Stimulated activated CD8-positive, alpha-beta memory T cell treated with anti-CD3 and anti-CD28 coated beads, Interleukin-4, amount 100 ng/mL, for 1 hour (primary cell): Measurements from ENCODE around the gene ARAP2.

Experiments
- DNase-seq, 2 donors: peaks; one replicate each; pipeline ENCODE4 v3.0.0-alpha.2; 2020; ENCODE audit warnings: low read depth in 2 of 2, low spot score in 1 of 2

The ARAP2 gene

DNA sequence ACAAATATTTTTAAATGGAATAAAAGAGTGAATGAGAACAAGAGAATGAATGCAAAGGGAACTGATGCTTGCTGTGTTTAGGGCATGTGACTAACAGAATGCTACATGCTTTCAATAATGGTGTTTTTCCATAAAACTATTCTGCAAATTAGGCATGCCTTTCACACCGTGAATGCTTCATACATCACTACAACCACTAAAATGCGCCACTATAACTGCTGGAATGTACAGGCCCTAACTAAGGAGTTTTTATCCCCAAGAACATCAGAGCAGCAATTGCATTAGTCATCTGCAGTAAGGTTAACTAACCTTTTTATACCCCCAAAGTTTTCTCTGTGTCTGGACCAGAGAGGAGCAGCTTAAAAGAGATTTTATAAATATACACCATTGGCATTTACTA is 190.4 kb downstream of the ARAP2 start:
- no peak for DNase-seq

GRCh38 chr4:36051634-36052033 is 192.7 kb downstream of the ARAP2 start:
- no peak for DNase-seq

GRCh38 chr4:36046026-36046425 is 198.3 kb downstream of the ARAP2 start:
- no peak for DNase-seq

DNA sequence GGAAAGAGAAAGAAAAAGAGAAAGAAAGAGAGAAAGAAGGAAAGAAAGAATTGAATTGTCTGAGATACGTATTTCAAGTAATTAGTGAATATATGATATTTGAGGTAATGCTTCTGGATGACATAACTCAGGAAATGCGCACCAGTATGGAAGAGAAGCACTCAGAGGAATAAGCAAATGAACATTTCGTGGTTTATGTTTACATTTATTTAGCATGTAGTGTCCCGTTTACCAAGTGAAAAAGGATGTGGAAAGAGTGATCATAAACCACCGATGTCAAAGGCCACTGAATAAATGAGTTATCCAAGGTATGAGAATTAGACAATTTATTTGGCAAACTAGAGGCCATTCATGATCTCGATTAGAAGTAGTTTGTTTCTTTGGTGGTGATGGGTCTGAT is 200.4 kb downstream of the ARAP2 start:
- DNase-seq = no peak

GRCh38 chr4:36043241-36043640 is 201.1 kb downstream of the ARAP2 start:
- no peak for DNase-seq

DNA sequence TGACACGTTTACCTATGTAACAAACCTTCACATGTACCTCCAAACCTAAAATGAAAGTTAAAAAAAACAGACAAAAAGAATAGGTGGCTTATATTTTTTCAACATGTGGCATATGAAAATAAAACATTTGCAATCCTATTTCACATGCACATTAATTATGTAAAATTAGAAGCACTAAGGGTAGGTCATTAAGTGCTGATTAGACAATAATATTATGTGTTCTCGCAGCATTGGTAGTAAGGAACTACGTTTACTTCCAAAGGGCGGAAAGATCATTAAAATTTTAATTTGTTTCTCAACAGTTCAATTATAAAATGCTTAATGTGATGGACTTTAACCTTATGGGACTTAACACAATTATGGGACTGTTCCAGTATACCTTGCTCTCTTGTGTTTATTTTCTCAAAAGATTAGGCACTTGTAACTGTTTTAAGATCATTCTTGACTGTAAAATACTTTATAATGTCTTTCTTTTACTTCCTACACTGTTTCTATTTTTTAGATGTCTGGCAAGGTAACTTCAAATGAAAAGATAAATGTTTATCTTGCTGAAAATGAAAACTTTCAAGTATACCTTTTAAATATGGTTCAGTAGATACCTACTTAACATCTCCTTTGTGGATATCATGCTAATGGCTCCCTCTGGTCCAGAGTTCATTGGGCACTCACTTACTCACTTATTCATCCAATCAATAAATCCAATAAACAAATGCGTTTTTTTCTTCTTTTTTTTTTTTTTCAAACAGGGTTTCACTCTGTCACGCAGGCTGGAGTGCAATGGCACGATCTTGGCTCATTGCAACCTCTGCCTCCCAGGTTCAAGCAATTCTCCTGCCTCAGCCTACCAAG is 202.0 kb downstream of the ARAP2 start:
- DNase-seq = no peak

DNA sequence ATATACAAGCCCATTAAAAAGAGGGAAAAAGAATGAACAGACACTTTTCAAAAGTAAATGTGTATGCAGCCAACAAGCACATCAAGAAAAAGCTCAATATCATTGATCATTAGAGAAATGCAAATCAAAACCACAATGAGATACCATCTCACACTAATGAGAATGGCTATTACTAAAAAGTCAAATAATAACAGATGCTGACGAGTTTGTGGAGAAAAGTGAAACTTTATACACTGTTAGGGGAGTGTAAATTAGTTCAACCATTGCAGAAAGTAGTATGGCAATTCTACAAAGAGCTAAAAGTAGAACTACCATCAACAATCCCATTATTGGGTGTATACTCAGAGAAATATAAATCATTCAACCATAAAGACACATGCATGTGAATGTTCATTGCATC is 203.0 kb downstream of the ARAP2 start:
- DNase-seq = no peak

GRCh38 chr4:36039026-36039425 is 205.3 kb downstream of the ARAP2 start:
- DNase-seq = no peak

DNA sequence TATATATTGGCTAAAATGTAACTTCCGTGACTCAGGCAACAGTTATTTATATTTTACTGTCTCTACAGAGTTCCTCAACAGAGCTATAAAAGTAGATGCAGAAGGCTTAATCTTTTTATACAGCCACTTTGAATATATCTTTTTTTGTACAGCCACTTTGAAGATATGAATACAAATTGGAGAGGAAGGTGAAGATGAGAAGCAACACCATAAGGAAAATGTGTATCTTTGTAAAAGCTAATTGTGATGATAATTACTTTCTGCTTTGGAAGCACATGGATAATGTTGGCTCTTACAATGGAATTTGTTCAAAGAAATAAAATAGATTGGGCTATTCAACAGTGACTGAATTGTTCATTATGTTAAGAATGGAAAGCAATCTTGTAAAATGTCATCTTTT is 205.8 kb downstream of the ARAP2 start:
- no peak for DNase-seq

- DNase-seq = no peak
These were observed 207.2 kb downstream of the ARAP2 start for GRCh38 chr4:36037127-36037526.

GRCh38 chr4:36029951-36030350 is 214.4 kb downstream of the ARAP2 start:
- DNase-seq = no peak

- DNase-seq = no peak
These were observed 217.1 kb downstream of the ARAP2 start for GRCh38 chr4:36027203-36027602.

DNA sequence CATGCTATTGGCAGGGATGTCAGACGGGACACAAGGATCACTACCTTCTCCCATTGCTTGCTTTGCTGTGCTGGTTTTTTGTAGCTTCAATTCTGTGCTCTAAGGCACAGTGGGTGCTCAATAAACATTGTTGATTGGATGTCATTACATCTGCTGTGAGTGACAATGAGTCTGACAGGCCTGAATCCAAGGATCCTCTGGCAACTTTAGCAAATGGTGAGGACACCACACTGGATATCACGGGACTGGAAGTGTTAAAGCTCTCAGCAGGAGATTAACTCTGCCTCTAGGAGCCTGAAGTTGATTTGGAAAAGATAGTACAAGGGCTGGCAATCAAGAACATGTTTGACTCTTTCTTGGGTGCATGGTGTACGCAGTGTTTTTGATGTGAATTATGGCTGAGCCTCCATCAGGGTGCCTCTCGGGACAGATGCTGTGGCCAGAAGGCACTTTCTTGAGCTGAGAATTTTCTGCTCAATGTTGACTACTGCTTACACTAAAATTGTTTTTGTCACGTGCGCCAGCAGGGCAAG is 217.9 kb downstream of the ARAP2 start:
- DNase-seq = no peak

GRCh38 chr4:36024901-36025660 is 219.2 kb downstream of the ARAP2 start:
- no peak for DNase-seq

- DNase-seq = no peak
These were observed 224.0 kb downstream of the ARAP2 start for GRCh38 chr4:36020351-36020750.
